G401.6 (cell line): Measurements from ENCODE around the gene B3GLCT.

Experiments used
- FAIRE-seq: peaks from 2 replicates; lab custom pipeline; 2012; peaks lifted over from hg19 to GRCh38; lab: Jason Lieb, UNC

The B3GLCT gene

GRCh38 chr13:31224174-31224669 lies 24.4 kb downstream of the B3GLCT start:
- FAIRE-seq: no peak

GRCh38 chr13:31224963-31225559 lies 25.3 kb downstream of the B3GLCT start:
- no peak for FAIRE-seq

GRCh38 chr13:31225998-31226675 lies 26.4 kb downstream of the B3GLCT start:
- FAIRE-seq: no peak

GRCh38 chr13:31227063-31227462 lies 27.3 kb downstream of the B3GLCT start:
- FAIRE-seq: no peak

- no peak for FAIRE-seq
Measured at GRCh38 chr13:31227870-31228269, 28.1 kb downstream of the B3GLCT start.

- FAIRE-seq: no peak
Measured at GRCh38 chr13:31234729-31235128, 35.0 kb downstream of the B3GLCT start.

GRCh38 chr13:31236211-31236786 lies 36.5 kb downstream of the B3GLCT start:
- peak; percentile 79 for FAIRE-seq

- no peak for FAIRE-seq
Measured at GRCh38 chr13:31240921-31241320, 41.1 kb downstream of the B3GLCT start.

- no peak for FAIRE-seq
Measured at GRCh38 chr13:31242367-31242766, 42.6 kb downstream of the B3GLCT start.

- FAIRE-seq: no peak
Measured at GRCh38 chr13:31242916-31243315, 43.1 kb downstream of the B3GLCT start.

- peak; percentile 33 for FAIRE-seq
Measured at GRCh38 chr13:31245598-31246373, 46.0 kb downstream of the B3GLCT start.

GRCh38 chr13:31246918-31247317 lies 47.1 kb downstream of the B3GLCT start:
- FAIRE-seq: no peak

- no peak for FAIRE-seq
Measured at GRCh38 chr13:31248361-31248760, 48.6 kb downstream of the B3GLCT start.

- FAIRE-seq: no peak
Measured at GRCh38 chr13:31248965-31249539, 49.3 kb downstream of the B3GLCT start.

- no peak for FAIRE-seq
Measured at GRCh38 chr13:31250435-31250834, 50.7 kb downstream of the B3GLCT start.

GRCh38 chr13:31261241-31261640 lies 61.5 kb downstream of the B3GLCT start:
- FAIRE-seq: no peak

GRCh38 chr13:31263346-31263745 lies 63.6 kb downstream of the B3GLCT start:
- FAIRE-seq: no peak

- FAIRE-seq: no peak
Measured at GRCh38 chr13:31264151-31264550, 64.4 kb downstream of the B3GLCT start.

- FAIRE-seq: no peak
Measured at GRCh38 chr13:31267126-31267784, 67.5 kb downstream of the B3GLCT start.

- no peak for FAIRE-seq
Measured at GRCh38 chr13:31274390-31274789, 74.6 kb downstream of the B3GLCT start.

GRCh38 chr13:31276421-31276820 lies 76.6 kb downstream of the B3GLCT start:
- FAIRE-seq: no peak

GRCh38 chr13:31278869-31279268 lies 79.1 kb downstream of the B3GLCT start:
- no peak for FAIRE-seq
